Measurements from ENCODE around the gene BBS9. TPM values are rescaled to one million over a fixed set of nuclear protein-coding genes. Genes with fewer than 3 reads are reported as not detected.

The BBS9 gene
- total RNA-seq, 2 experiments from 2014 or later = 6.0 to 7.7 TPM

DNA sequence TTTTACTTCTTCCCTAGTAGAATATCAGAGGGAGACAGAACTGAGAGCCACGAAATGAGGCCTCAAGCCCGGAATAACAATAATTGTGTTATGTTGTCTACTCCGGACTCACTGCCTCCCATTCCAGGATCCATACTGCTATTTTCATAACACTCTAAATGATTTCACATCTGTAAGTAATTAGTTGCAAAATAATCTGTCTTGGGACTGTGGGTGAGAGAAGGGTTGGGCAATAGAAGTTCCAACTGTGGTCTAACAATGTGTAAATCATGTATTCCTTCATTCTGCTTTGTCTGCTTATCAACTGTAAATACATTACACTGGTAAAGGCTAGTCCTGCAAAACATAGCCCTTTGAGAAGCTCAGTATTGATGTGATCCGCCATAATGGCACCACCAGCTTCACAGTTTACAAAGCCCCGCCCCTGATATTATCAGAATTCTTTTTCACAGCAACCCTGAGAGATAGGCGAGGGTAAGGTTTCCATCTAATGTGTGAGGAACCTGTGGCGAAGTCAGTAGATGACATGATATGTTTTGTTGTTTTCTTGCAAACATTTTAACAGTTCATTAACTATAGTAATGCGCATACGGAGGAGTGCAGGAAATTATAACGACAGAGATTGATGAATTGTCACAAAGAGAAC, 510.3 kb downstream of the BBS9 start:
- ATAC-seq (no peak), DNase-seq (no peak)
- Mint-ChIP-seq H3K4me1 (ENCODE audit: low read depth) (no peaks in the 10 kb centered on the region), H3K4me3 (no peak overlapping the region), H3K9me3 (no peaks in the 10 kb centered on the region), H3K36me3 (ENCODE audit: low read depth) (no peaks in the 10 kb centered on the region), H3K27me3 (no peaks in the 10 kb centered on the region), H3K27ac (no peak overlapping the region)
- intact Hi-C loops (cut with micrococcal nuclease) = no loop called here
- ChIA-PET POLR2A (no interaction called here), CTCF (no interaction called here)
- TF ChIP-seq, protein P1, sequence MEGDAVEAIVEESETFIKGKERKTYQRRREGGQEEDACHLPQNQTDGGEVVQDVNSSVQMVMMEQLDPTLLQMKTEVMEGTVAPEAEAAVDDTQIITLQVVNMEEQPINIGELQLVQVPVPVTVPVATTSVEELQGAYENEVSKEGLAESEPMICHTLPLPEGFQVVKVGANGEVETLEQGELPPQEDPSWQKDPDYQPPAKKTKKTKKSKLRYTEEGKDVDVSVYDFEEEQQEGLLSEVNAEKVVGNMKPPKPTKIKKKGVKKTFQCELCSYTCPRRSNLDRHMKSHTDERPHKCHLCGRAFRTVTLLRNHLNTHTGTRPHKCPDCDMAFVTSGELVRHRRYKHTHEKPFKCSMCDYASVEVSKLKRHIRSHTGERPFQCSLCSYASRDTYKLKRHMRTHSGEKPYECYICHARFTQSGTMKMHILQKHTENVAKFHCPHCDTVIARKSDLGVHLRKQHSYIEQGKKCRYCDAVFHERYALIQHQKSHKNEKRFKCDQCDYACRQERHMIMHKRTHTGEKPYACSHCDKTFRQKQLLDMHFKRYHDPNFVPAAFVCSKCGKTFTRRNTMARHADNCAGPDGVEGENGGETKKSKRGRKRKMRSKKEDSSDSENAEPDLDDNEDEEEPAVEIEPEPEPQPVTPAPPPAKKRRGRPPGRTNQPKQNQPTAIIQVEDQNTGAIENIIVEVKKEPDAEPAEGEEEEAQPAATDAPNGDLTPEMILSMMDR (IDR thresholded peaks at IDR 0.05) = no peak

DNA sequence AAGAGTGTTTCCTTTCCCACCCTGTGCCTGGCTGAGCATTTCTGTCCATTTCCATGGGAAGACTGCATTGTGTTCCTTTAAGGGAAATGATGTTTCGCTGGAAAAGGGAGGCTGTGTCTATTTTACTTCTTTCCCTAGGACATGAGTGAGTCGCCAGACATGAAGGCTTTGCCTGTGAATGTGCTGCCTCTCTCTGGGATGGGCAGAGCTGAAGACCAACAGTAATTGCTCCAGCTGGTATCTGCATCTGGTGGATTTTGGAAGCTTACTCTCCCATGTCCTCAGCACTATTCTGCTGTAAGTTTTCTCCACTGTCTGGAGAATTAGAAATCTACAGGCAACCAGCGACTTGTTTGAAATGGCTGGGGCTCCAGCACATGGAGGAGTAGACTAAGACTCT, 511.4 kb downstream of the BBS9 start:
- intact Hi-C loops (cut with micrococcal nuclease) = no loop called here
- DNase-seq = no peak
- Mint-ChIP-seq H3K36me3 (ENCODE audit: low read depth) (no peaks in the 10 kb centered on the region), H3K27me3 (no peaks in the 10 kb centered on the region), H3K4me3 (no peak overlapping the region), H3K9me3 (no peaks in the 10 kb centered on the region), H3K4me1 (ENCODE audit: low read depth) (no peaks in the 10 kb centered on the region), H3K27ac (no peak overlapping the region)
- POLR2A ChIA-PET = no interaction called here
- ATAC-seq = no peak
- CTCF ChIA-PET = no interaction called here
- TF ChIP-seq, protein P1 (IDR thresholded peaks at IDR 0.05) = no peak

DNA sequence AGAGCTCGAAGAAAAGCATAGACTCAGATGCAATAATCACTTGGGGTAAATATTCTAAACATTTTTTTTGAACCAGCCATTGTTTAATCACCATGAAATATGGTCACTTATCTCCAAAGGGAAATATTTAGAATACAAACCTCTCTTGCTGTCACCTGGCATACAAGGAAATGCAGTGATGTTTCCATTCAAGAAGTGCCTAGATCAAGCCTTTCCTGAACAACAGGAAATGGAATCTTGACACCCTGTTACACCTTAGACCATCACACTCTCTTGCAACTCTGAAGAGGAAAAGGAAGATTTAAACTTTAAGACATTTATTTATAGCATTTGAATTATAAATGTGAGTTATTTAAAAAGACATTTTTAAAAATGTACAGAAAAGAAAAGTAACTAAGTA, 512.9 kb downstream of the BBS9 start:
- intact Hi-C loops (cut with micrococcal nuclease) = no loop called here
- H3K27me3 Mint-ChIP-seq = no peaks in the 10 kb centered on the region
- H3K9me3 Mint-ChIP-seq = no peaks in the 10 kb centered on the region
- TF ChIP-seq, protein P1 (IDR thresholded peaks at IDR 0.05) = no peak
- no peak overlapping the region for H3K4me3 Mint-ChIP-seq
- H3K27ac Mint-ChIP-seq = no peak overlapping the region
- H3K36me3 Mint-ChIP-seq (ENCODE audit: low read depth) = peaks cover 6% of the 10 kb centered on the region
- no peaks in the 10 kb centered on the region for H3K4me1 Mint-ChIP-seq (ENCODE audit: low read depth)
- ChIA-PET POLR2A (no interaction called here), CTCF (no interaction called here)
- DNase-seq (no peak), ATAC-seq (no peak)

DNA sequence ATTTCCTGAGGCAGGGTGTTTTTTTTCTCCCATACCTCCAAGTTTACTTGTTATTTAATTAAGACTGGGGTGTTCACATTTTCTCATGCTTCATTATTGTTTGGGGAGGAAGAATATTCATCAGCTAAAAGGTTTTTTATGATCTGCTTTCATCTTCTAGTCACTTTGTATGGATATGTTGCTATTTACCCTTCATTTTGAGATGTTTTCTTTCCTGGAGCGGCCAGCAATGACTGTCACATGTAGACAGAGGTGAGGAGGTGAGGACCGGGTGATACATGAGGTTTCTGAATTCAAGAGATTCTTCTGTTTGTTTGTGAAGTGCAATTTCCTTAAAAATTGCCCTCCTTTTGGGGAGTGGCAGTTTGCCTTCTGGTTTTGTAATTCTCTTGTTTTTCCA, 514.2 kb downstream of the BBS9 start:
- Mint-ChIP-seq H3K4me3 (no peak overlapping the region), H3K27me3 (no peaks in the 10 kb centered on the region), H3K27ac (no peak overlapping the region), H3K36me3 (ENCODE audit: low read depth) (peaks cover 6% of the 10 kb centered on the region), H3K4me1 (ENCODE audit: low read depth) (no peaks in the 10 kb centered on the region), H3K9me3 (no peaks in the 10 kb centered on the region)
- TF ChIP-seq, protein P1 (IDR thresholded peaks at IDR 0.05) = no peak
- ChIA-PET CTCF (no interaction called here), POLR2A (no interaction called here)
- intact Hi-C loops (cut with micrococcal nuclease) = no loop called here
- ATAC-seq = no peak
- no peak for DNase-seq

DNA sequence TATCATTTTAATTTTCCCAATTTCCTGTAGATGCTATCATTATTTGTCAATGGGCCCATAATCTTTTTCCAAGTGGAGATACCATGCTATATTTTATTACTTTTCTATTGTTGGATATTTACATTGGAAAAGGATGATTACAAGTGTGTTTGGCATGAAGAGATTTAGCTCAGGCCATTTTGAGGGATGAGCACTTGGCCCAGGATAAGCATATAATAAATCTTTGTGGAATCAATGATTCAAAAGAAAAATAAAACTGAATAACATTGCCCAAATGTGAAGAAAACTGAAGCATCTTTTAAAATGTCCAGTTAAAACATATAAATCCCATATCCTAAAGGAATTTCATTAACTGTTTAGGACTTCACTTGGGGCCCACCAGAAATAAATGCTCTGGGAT, 515.1 kb downstream of the BBS9 start:
- Mint-ChIP-seq H3K27ac (no peak overlapping the region), H3K27me3 (no peaks in the 10 kb centered on the region), H3K36me3 (ENCODE audit: low read depth) (peaks cover 6% of the 10 kb centered on the region), H3K9me3 (no peaks in the 10 kb centered on the region), H3K4me1 (ENCODE audit: low read depth) (no peaks in the 10 kb centered on the region), H3K4me3 (no peak overlapping the region)
- CTCF ChIA-PET = no interaction called here
- intact Hi-C loops (cut with micrococcal nuclease) = no loop called here
- DNase-seq (no peak), ATAC-seq (no peak)
- TF ChIP-seq, protein P1 (IDR thresholded peaks at IDR 0.05) = no peak
- POLR2A ChIA-PET = no interaction called here
